IMR-90 (cell line): ENCODE results near the gene ADRA2C. TPM values are rescaled to one million over a fixed set of nuclear protein-coding genes. Genes with fewer than 3 reads are reported as not detected.
A peak's percentile ranks its signal among the peaks of the same experiment; 100 is the strongest.

Experiments used
- ATAC-seq: fragments of 200-7000 bp; cut with Tn5 transposase; 2 replicates; pipeline ENCODE4 v1.9.1; 2020; ENCODE audit warnings: low read depth, mild to moderate bottlenecking, moderate library complexity
- BruUV-seq: library from RNA; stranded (reverse); fragments of 400-500 nt; replicated peaks from 2 replicates; lab custom pipeline; 2021; lab: Mats Ljungman, UMichigan
- CTCF ChIA-PET: fragments of 300-600 bp; formaldehyde crosslinking; extraction: SDS; loops from one replicate; lab custom pipeline; 2021; ENCODE audit warnings: antibody characterized with exemption; lab: Yijun Ruan, JAX
- POLR2A ChIA-PET: fragments of 300-600 bp; sonication (Branson Sonifier 250); formaldehyde crosslinking; loops from one replicate; lab custom pipeline; 2022; ENCODE audit warnings: antibody characterized with exemption; ENCODE audit not compliant: unreplicated experiment; lab: Charles Lee
- DNase-seq: peaks from one replicate; pipeline ENCODE4 v3.0.0; 2013
- H2AFZ ChIP-seq: replicated peaks from 2 replicates; pipeline ENCODE3; 2013; ENCODE audit warnings: low read length, mild to moderate bottlenecking; ENCODE audit not compliant: poor library complexity
- H2AK5ac ChIP-seq: 2 replicates; pipeline ENCODE4 v1.6.1; 2013; ENCODE audit warnings: low read depth, low read length, inconsistent platforms
- H2AK9ac ChIP-seq: replicated peaks from 2 replicates; pipeline ENCODE3; 2013; ENCODE audit warnings: mild to moderate bottlenecking, low read depth, low read length, moderate library complexity; ENCODE audit not compliant: poor library complexity
- H2BK120ac ChIP-seq: 2 replicates; pipeline ENCODE4 v1.6.1; 2013; ENCODE audit warnings: low read depth, low read length, inconsistent platforms
- H2BK15ac ChIP-seq: 3 replicates; pipeline ENCODE4 v1.6.1; 2013; ENCODE audit warnings: low read depth, low read length, inconsistent platforms
- H2BK20ac ChIP-seq: 2 replicates; pipeline ENCODE4 v1.6.1; 2013; ENCODE audit warnings: low read depth, mild to moderate bottlenecking, inconsistent platforms, low read length, moderate library complexity
- H2BK5ac ChIP-seq: 2 replicates; pipeline ENCODE4 v1.6.1; 2013; ENCODE audit warnings: mild to moderate bottlenecking, low read depth, low read length, inconsistent platforms; ENCODE audit not compliant: poor library complexity, severe bottlenecking
- H3K14ac ChIP-seq: replicated peaks from 2 replicates; pipeline ENCODE4 v1.6.1; 2013; ENCODE audit warnings: low read depth, low read length, inconsistent platforms
- H3K18ac ChIP-seq: 2 replicates; pipeline ENCODE4 v1.6.1; 2013; ENCODE audit warnings: low read depth, low read length, control low read depth
- H3K23ac ChIP-seq: 2 replicates; pipeline ENCODE4 v1.6.1; 2013; ENCODE audit warnings: low read depth, low read length, inconsistent platforms
- H3K27ac ChIP-seq: 2 replicates; pipeline ENCODE4 v1.5.1; 2013; ENCODE audit warnings: mild to moderate bottlenecking, control low read depth, low read length; ENCODE audit not compliant: insufficient read depth
- H3K27me3 ChIP-seq: 2 replicates; pipeline ENCODE4 v1.6.1; 2013; ENCODE audit warnings: low read length; ENCODE audit not compliant: control insufficient read depth, insufficient read depth
- H3K36me3 ChIP-seq: 2 replicates; pipeline ENCODE4 v1.6.1; 2013; ENCODE audit warnings: low read length, mixed read lengths; ENCODE audit not compliant: control insufficient read depth, insufficient read depth
- H3K4ac ChIP-seq: 2 replicates; pipeline ENCODE4 v1.6.1; 2013; ENCODE audit warnings: low read depth, low read length, inconsistent platforms
- H3K4me1 ChIP-seq: 2 replicates; pipeline ENCODE4 v1.6.1; 2013; ENCODE audit warnings: low read length, mixed read lengths; ENCODE audit not compliant: control insufficient read depth, insufficient read depth
- H3K4me2 ChIP-seq: 2 replicates; pipeline ENCODE4 v1.6.1; 2013; ENCODE audit warnings: low read depth, mild to moderate bottlenecking, control low read depth, low read length, moderate library complexity
- H3K4me3 ChIP-seq: 2 replicates; pipeline ENCODE4 v1.5.1; 2013; ENCODE audit warnings: low read depth, mild to moderate bottlenecking, control low read depth, low read length, moderate library complexity; ENCODE audit not compliant: insufficient read depth
- H3K56ac ChIP-seq: 2 replicates; pipeline ENCODE4 v1.6.1; 2013; ENCODE audit warnings: low read length, inconsistent platforms; ENCODE audit not compliant: insufficient read depth; ENCODE audit errors: extremely low read depth
- H3K79me1 ChIP-seq, 2 experiments: 2 replicates each; pipeline ENCODE4 v1.6.1; 2013; ENCODE audit warnings: low read length in 2 of 2, inconsistent platforms in 1 of 2, low read depth in 1 of 2
- H3K9ac ChIP-seq: 2 replicates; pipeline ENCODE4 v1.6.1; 2013; ENCODE audit warnings: low read depth, low read length, control low read depth
- H3K9me1 ChIP-seq: 2 replicates; pipeline ENCODE4 v1.6.1; 2013; ENCODE audit warnings: low read length, inconsistent platforms; ENCODE audit not compliant: insufficient read depth
- H3K9me3 ChIP-seq: 2 replicates; pipeline ENCODE4 v1.6.1; 2013; ENCODE audit warnings: low read length; ENCODE audit not compliant: control insufficient read depth, insufficient read depth
- H4K20me1 ChIP-seq: 2 replicates; pipeline ENCODE4 v1.6.1; 2013; ENCODE audit warnings: low read length, inconsistent platforms; ENCODE audit not compliant: insufficient read depth
- H4K5ac ChIP-seq: 2 replicates; pipeline ENCODE4 v1.6.1; 2013; ENCODE audit warnings: mild to moderate bottlenecking, low read depth, low read length, control low read depth
- H4K8ac ChIP-seq, 2 experiments: 2 replicates each; pipeline ENCODE4 v1.6.1; 2013; ENCODE audit warnings: low read depth in 2 of 2, low read length in 2 of 2, control low read depth in 1 of 2, inconsistent platforms in 1 of 2
- H4K91ac ChIP-seq: 2 replicates; pipeline ENCODE4 v1.6.1; 2013; ENCODE audit warnings: low read depth, low read length, inconsistent platforms; ENCODE audit not compliant: insufficient read depth
- CEBPB ChIP-seq: IDR thresholded peaks from 2 replicates; pipeline ENCODE4 v1.6.1; 2012; ENCODE audit warnings: low read depth, low read length, improper control_type of control experiment
- CHD1 ChIP-seq: IDR thresholded peaks from 2 replicates; pipeline ENCODE4 v1.6.1; 2012; ENCODE audit warnings: low read depth, low read length, improper control_type of control experiment
- FOS ChIP-seq: fragments of 150-350 bp; IDR thresholded peaks from 2 replicates; pipeline ENCODE4 v1.6.1; 2016; ENCODE audit warnings: low read depth, low read length
- RFX5 ChIP-seq: IDR thresholded peaks from 2 replicates; pipeline ENCODE4 v1.8.0; 2012; ENCODE audit warnings: low read depth, mild to moderate bottlenecking, low read length, moderate library complexity
- SMC3 ChIP-seq: fragments of 150-350 bp; IDR thresholded peaks from 2 replicates; pipeline ENCODE4 v1.6.1; 2016; ENCODE audit warnings: low read depth, mild to moderate bottlenecking, antibody characterized with exemption, low read length, moderate library complexity
- WGBS, 2 experiments: methylation state at CpG; one replicate each; pipeline versions ENCODE4 v1.1.5 to v1.1.7; 2013; ENCODE audit warnings: missing lambda C conversion rate in 2 of 2; ENCODE audit not compliant: insufficient read length in 1 of 2; ENCODE audit errors: extremely low coverage in 2 of 2; 5-methylcytosine and 5-hydroxymethylcytosine counted together
- dilution Hi-C: fragments of 300-500 bp; cut with HindIII; formaldehyde crosslinking; loops from one replicate; pipeline ENCODE4 v1.14.3; 2018; ENCODE audit warnings: low sequenced_read_pairs; ENCODE audit not compliant: unreplicated experiment
- in situ Hi-C: fragments of 300-500 bp; cut with MboI; formaldehyde crosslinking; loops from 3 replicates; pipeline ENCODE4 v1.14.3; 2019; ENCODE audit warnings: low sequenced_read_pairs, inconsistent platforms, mixed read lengths
- intact Hi-C: fragments of 100-400 bp; cut with micrococcal nuclease; formaldehyde crosslinking; loops from 2 replicates; pipeline ENCODE4 v1.10.0; 2022
- polyA plus RNA-seq, 3 experiments: library from polyadenylated mRNA; depleted of rRNA; stranded (reverse); fragments of >200 nt; gene quantifications; 2 replicates each; pipeline ENCODE4 v1.2.3, GENCODE V29; 2012; ENCODE audit warnings: low replicate concordance in 1 of 3
- total RNA-seq: library from RNA; depleted of rRNA; stranded (reverse); fragments of >200 nt; gene quantifications from 2 replicates; pipeline ENCODE4 v1.2.3, GENCODE V29; 2012
- TF ChIP-seq, protein P1 (sequence below): conservative IDR thresholded peaks from 2 replicates; pipeline ENCODE4 v1.5.1; 2012; ENCODE audit warnings: mild to moderate bottlenecking, low read depth, low read length, improper control_type of control experiment
- TF ChIP-seq, protein P2 (sequence below): fragments of 150-350 bp; IDR thresholded peaks from 2 replicates; pipeline ENCODE4 v1.6.1; 2016; ENCODE audit warnings: low read depth, mild to moderate bottlenecking, low read length, moderate library complexity, borderline replicate concordance

The ADRA2C gene
- total and polyA plus RNA-seq, 2 of the 4 experiments (the other 2 are of a cell fraction) = under 0.01 to 0.14 TPM

- H2AK5ac ChIP-seq = no peak overlapping the region
- no peak overlapping the region for H2BK120ac ChIP-seq
- peaks cover 66% of the 10 kb centered on the region for H3K27me3 ChIP-seq
- no peak overlapping the region for H3K56ac ChIP-seq
- no peak overlapping the region for H4K8ac ChIP-seq
- no peak overlapping the region for H3K4me2 ChIP-seq
- no peak overlapping the region; the same call in 1 of the 2 replicates for H3K23ac ChIP-seq
- H3K14ac ChIP-seq = no peak overlapping the region
- no peak overlapping the region for H3K18ac ChIP-seq
- in situ Hi-C loops = no loop called here
- no peak overlapping the region for H3K4ac ChIP-seq
- H2BK5ac ChIP-seq = no peak overlapping the region
- H2AK9ac ChIP-seq = no peak overlapping the region
- TF ChIP-seq, protein P1, sequence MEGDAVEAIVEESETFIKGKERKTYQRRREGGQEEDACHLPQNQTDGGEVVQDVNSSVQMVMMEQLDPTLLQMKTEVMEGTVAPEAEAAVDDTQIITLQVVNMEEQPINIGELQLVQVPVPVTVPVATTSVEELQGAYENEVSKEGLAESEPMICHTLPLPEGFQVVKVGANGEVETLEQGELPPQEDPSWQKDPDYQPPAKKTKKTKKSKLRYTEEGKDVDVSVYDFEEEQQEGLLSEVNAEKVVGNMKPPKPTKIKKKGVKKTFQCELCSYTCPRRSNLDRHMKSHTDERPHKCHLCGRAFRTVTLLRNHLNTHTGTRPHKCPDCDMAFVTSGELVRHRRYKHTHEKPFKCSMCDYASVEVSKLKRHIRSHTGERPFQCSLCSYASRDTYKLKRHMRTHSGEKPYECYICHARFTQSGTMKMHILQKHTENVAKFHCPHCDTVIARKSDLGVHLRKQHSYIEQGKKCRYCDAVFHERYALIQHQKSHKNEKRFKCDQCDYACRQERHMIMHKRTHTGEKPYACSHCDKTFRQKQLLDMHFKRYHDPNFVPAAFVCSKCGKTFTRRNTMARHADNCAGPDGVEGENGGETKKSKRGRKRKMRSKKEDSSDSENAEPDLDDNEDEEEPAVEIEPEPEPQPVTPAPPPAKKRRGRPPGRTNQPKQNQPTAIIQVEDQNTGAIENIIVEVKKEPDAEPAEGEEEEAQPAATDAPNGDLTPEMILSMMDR = no peak
- TF ChIP-seq FOS (no peak), SMC3 (no peak), CHD1 (no peak), CEBPB (no peak), RFX5 (no peak)
- TF ChIP-seq, protein P2, sequence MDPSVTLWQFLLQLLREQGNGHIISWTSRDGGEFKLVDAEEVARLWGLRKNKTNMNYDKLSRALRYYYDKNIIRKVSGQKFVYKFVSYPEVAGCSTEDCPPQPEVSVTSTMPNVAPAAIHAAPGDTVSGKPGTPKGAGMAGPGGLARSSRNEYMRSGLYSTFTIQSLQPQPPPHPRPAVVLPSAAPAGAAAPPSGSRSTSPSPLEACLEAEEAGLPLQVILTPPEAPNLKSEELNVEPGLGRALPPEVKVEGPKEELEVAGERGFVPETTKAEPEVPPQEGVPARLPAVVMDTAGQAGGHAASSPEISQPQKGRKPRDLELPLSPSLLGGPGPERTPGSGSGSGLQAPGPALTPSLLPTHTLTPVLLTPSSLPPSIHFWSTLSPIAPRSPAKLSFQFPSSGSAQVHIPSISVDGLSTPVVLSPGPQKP = no peak
- H2BK15ac ChIP-seq = no peak overlapping the region
- CTCF ChIA-PET = no interaction called here
- intact Hi-C loops = loop anchor here (5.0 kb wide), 1 partner anchor 180 kb away; no protein-coding TSS in a partner anchor
- ATAC-seq = no peak
- no peaks in the 10 kb centered on the region for H3K9me1 ChIP-seq
- no peak overlapping the region for H3K27ac ChIP-seq
- BruUV-seq = no TSS peak
- 12% methylated on average over 34 of the region's 107 CpGs; no CpG with 5 or more reads in 1 of the 2 experiments for WGBS, 2 experiments
- POLR2A ChIA-PET = no interaction called here
- no peak for DNase-seq
- no peak overlapping the region for H4K91ac ChIP-seq
- dilution Hi-C loops = no loop called here
- no peaks in the 10 kb centered on the region for H3K36me3 ChIP-seq
- no peak overlapping the region for H4K5ac ChIP-seq
- no peaks in the 10 kb centered on the region for H3K79me1 ChIP-seq
- no peaks in the 10 kb centered on the region for H4K20me1 ChIP-seq
- no peak overlapping the region for H2BK20ac ChIP-seq
- no peaks in the 10 kb centered on the region for H3K9me3 ChIP-seq
- peak overlapping the region; percentile 13 for H2AFZ ChIP-seq
- peaks cover 2% of the 10 kb centered on the region; the same call in 1 of the 2 replicates for H3K4me1 ChIP-seq
- no peak overlapping the region for H3K9ac ChIP-seq
- no peak overlapping the region for H3K4me3 ChIP-seq
Measured at GRCh38 chr4:3766785-3767569, 792 bp downstream of the ADRA2C start.
